Neural cell (in vitro differentiated cells): ENCODE results near the gene MTMR12.

Experiments used
- CTCF ChIP-seq: fragments of 450-650 bp; IDR thresholded peaks from 2 replicates; pipeline ENCODE4 v1.5.1; 2014; ENCODE audit warnings: antibody characterized with exemption, mild to moderate bottlenecking, moderate library complexity; ENCODE audit not compliant: poor library complexity, severe bottlenecking
- POLR2AphosphoS5 ChIP-seq: IDR thresholded peaks from 2 replicates; pipeline ENCODE4 v1.6.1; 2012
- TF ChIP-seq, protein P1 (sequence below): IDR thresholded peaks from 2 replicates; pipeline ENCODE4 v1.6.1; 2012; ENCODE audit warnings: borderline replicate concordance

- TF ChIP-seq CTCF: no peak
- TF ChIP-seq POLR2AphosphoS5: no peak
- TF ChIP-seq, protein P1, sequence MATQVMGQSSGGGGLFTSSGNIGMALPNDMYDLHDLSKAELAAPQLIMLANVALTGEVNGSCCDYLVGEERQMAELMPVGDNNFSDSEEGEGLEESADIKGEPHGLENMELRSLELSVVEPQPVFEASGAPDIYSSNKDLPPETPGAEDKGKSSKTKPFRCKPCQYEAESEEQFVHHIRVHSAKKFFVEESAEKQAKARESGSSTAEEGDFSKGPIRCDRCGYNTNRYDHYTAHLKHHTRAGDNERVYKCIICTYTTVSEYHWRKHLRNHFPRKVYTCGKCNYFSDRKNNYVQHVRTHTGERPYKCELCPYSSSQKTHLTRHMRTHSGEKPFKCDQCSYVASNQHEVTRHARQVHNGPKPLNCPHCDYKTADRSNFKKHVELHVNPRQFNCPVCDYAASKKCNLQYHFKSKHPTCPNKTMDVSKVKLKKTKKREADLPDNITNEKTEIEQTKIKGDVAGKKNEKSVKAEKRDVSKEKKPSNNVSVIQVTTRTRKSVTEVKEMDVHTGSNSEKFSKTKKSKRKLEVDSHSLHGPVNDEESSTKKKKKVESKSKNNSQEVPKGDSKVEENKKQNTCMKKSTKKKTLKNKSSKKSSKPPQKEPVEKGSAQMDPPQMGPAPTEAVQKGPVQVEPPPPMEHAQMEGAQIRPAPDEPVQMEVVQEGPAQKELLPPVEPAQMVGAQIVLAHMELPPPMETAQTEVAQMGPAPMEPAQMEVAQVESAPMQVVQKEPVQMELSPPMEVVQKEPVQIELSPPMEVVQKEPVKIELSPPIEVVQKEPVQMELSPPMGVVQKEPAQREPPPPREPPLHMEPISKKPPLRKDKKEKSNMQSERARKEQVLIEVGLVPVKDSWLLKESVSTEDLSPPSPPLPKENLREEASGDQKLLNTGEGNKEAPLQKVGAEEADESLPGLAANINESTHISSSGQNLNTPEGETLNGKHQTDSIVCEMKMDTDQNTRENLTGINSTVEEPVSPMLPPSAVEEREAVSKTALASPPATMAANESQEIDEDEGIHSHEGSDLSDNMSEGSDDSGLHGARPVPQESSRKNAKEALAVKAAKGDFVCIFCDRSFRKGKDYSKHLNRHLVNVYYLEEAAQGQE: no peak
Measured at GRCh38 chr5:32251871-32252458, 60.8 kb downstream of the MTMR12 start.
